ENCODE measurements around the gene SPRR5.

GRCh38 chr1:152998476-152998875 is 51.5 kb downstream of the SPRR5 start:
- TF ChIP-seq CTCF (IDR thresholded peaks at IDR 0.05) (no peak), POLR2A (IDR thresholded peaks at IDR 0.05) (no peak)

All from esophagus squamous epithelium (tissue), 4 donors.